Heart right ventricle (tissue), 16 donors: ENCODE measurements around the gene FAM25C. TPM values are rescaled to one million over a fixed set of nuclear protein-coding genes. Genes with fewer than 3 reads are reported as not detected.
A peak's percentile ranks its signal among the peaks of the same experiment; 100 is the strongest.
"Not testable (repeated sequence)": the region's sequence is repeated elsewhere in the genome, so short reads cannot be mapped to it uniquely, and the experiment has no call there.

Source experiments
- ATAC-seq, 8 donors: fragments of 200-7000 bp; cut with Tn5 transposase; one replicate each; pipeline ENCODE4 v1.9.1; 2020; ENCODE audit warnings: mild to moderate bottlenecking in 8 of 8, moderate library complexity in 8 of 8, moderate number of reproducible peaks in 1 of 8
- DNase-seq, 2 donors: peaks; one replicate each; pipeline ENCODE4 v3.0.0-alpha.2; 2020
- H3K27ac ChIP-seq, 10 donors: fragments of 200-600 bp; sonication (generic) in 2 of 10; one replicate each; pipeline versions ENCODE4 v1.5.0 to v1.8.0; 2020 to 2022; ENCODE audit warnings: mild to moderate bottlenecking in 3 of 10
- H3K27me3 ChIP-seq, 7 donors: fragments of 200-600 bp; one replicate each; pipeline ENCODE4 v1.8.0; 2021 to 2022; ENCODE audit warnings: mild to moderate bottlenecking in 2 of 7
- H3K36me3 ChIP-seq, 9 donors: fragments of 200-600 bp; sonication (generic) in 1 of 9; one replicate each; pipeline versions ENCODE4 v1.5.0 to v1.8.0; 2020 to 2022; ENCODE audit warnings: mild to moderate bottlenecking in 2 of 9
- H3K4me1 ChIP-seq, 9 donors: fragments of 200-600 bp; sonication (generic) in 1 of 9; one replicate each; pipeline versions ENCODE4 v1.5.0 to v1.8.0; 2020 to 2022; ENCODE audit warnings: mild to moderate bottlenecking in 4 of 9
- H3K4me3 ChIP-seq, 10 donors: fragments of 200-600 bp; sonication (generic) in 2 of 10; one replicate each; pipeline versions ENCODE4 v1.5.0 to v1.8.0; 2020 to 2022; ENCODE audit warnings: mild to moderate bottlenecking in 7 of 10, moderate library complexity in 2 of 10
- H3K9me3 ChIP-seq, 11 donors: fragments of 200-600 bp in 10 of 11; sonication (generic) in 2 of 11; one replicate each; pipeline versions ENCODE4 v1.5.0 to v1.8.0; 2013 to 2022; ENCODE audit warnings: mild to moderate bottlenecking in 2 of 11, control low read depth in 1 of 11, moderate library complexity in 1 of 11
- WGBS, 2 donors: extraction: QIAGEN DNeasy Blood & Tissue Kit; methylation state at CpG; one replicate each; pipeline ENCODE4 v1.1.7; 2013; ENCODE audit warnings: inconsistent platforms in 1 of 2; 5-methylcytosine and 5-hydroxymethylcytosine counted together
- intact Hi-C, 10 donors: fragments of 100-400 bp; cut with DNase I; formaldehyde crosslinking; loops; one replicate each; pipeline versions ENCODE4 v1.11.1 to v1.14.2; 2022
- polyA plus RNA-seq, 2 donors: library from polyadenylated mRNA; stranded (reverse); fragments of 200-250 nt; gene quantifications; one replicate each; pipeline ENCODE4 v1.2.3, GENCODE V29; 2013
- total RNA-seq, 10 donors: library from RNA; stranded (reverse); fragmentation: NEBNext Ultra II Directional in 3 of 10; extraction: Animal tissue kit (Norgen Biotek cat#: 25700) in 3 of 10; gene quantifications; one replicate each; pipeline versions ENCODE4 v1.2.1 to v1.2.4, GENCODE V29; 2021 to 2023
- TF ChIP-seq, protein P1 (sequence below), 9 donors: fragments of 200-600 bp; sonication (generic) in 2 of 9; IDR thresholded peaks; one replicate each; pipeline versions ENCODE4 v1.5.0 to v1.8.0; 2021 to 2022; ENCODE audit warnings: antibody characterized with exemption in 9 of 9, mild to moderate bottlenecking in 5 of 9, moderate library complexity in 1 of 9
- donor health status: Arrhythmogenic right ventricular cardiomyopathy.
- donor health status: ischemic (EF 13 %, LVEDD 7.1; RV severe dilation, severe dysfunction).
- donor health status: healthy with polysubstance abuse.
- donor health status: DM: no; HTN: yes; CAD: no.
- donor health status: DM: no; HTN: no; CAD: no.
- donor health status: ischemic (EF 25% LVEDD 6.9; RV normal size, moderate dysfunction).
- donor health status: ischemic (EF 25% LVEDD 5.7; RV mildly dilated, moderate dysfunction).
- donor health status: healthy.
- donor health status: DM: yes; HTN: yes; CAD: no.
- donor health status: Ischemic cardiomyopathy.
- donor health status: ischemic (EF 35%, LVEDD 5.7; RV mildly dilated, moderate dysfunction).
- donor health status: nonischemic (EF 11% LVEDD 7.7; RV severe dilation, severe dysfunction).
- donor health status: DM: yes; HTN: yes; CAD: no.
- donor health status: PGD.
- donor health status: ischemic (EF 29% LVEDD 5.4; RV normal size, mild dysfunction).
- donor health status: nonischemic (EF 23%, LVEDD 6.1; RV moderate dilation, normal function).

Gene FAM25C
- total and polyA plus RNA-seq, 12 donors: not detected

- DNase-seq, H3K4me3 ChIP-seq, H3K27me3 ChIP-seq, H3K36me3 ChIP-seq, H3K4me1 ChIP-seq, H3K27ac ChIP-seq, H3K9me3 ChIP-seq, intact Hi-C loops: not testable (repeated sequence)
- 5 to 17% methylated on average over 8 to 16 of the region's 49 CpGs for WGBS, 2 donors
- ATAC-seq: peak; percentile 80 to 92 (median 90)
- TF ChIP-seq, protein P1, sequence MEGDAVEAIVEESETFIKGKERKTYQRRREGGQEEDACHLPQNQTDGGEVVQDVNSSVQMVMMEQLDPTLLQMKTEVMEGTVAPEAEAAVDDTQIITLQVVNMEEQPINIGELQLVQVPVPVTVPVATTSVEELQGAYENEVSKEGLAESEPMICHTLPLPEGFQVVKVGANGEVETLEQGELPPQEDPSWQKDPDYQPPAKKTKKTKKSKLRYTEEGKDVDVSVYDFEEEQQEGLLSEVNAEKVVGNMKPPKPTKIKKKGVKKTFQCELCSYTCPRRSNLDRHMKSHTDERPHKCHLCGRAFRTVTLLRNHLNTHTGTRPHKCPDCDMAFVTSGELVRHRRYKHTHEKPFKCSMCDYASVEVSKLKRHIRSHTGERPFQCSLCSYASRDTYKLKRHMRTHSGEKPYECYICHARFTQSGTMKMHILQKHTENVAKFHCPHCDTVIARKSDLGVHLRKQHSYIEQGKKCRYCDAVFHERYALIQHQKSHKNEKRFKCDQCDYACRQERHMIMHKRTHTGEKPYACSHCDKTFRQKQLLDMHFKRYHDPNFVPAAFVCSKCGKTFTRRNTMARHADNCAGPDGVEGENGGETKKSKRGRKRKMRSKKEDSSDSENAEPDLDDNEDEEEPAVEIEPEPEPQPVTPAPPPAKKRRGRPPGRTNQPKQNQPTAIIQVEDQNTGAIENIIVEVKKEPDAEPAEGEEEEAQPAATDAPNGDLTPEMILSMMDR (IDR thresholded peaks at IDR 0.05): peak in 3 of 9 donors; percentile 7 to 24 (median 23)
Measured at GRCh38 chr10:47986413-47987230, 13.0 kb downstream of the FAM25C start.

DNA sequence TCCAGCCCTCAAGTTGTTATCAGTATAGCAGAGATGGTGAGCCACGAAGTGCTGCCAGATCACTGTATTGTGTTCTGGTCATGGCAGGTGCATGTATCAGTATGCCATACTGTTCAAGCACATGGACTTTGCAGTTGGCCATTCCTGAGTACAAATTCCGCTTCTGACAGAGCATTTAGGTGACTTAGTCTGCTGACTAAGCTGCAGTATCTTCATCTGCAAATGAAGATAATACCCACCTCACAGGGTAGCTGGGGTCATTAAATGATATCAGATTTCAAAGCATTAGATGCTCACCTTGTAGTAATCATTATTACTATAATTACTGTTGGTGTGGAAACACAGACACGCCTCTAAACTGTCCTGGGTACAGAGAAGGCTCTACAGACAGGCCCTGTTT is 24.2 kb downstream of the FAM25C start:
- WGBS, 2 donors: 69 to 85% methylated on average over 2 of the region's 3 CpGs
- DNase-seq, H3K27ac ChIP-seq, intact Hi-C loops, H3K27me3 ChIP-seq, ATAC-seq, H3K36me3 ChIP-seq, H3K9me3 ChIP-seq, H3K4me3 ChIP-seq, H3K4me1 ChIP-seq: not testable (repeated sequence)

DNA sequence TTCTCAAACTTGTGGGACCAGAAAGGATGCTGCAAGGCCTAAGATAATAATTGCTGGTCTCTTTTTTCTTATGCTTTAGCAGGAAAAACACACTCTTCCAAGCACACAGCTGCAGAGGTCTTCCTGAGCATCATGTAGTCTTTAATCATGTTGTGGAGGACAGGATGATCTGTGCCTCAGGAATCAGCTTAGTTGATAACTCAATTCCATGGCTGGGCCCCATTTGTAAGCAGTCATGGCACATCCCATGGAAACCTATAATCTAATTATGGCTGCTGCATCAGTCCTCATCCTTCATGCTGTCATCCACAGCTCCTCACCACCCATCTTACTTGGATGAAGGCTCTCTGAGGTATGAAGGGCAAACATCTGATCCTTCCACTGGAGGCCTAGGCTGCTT is 26.5 kb downstream of the FAM25C start:
- intact Hi-C loops: not testable (repeated sequence)

GRCh38 chr10:47972077-47972476 is 27.5 kb downstream of the FAM25C start:
- WGBS, 2 donors: no CpG with 5 or more reads among the region's 2 CpGs
- DNase-seq, H3K9me3 ChIP-seq, H3K27me3 ChIP-seq, H3K4me1 ChIP-seq, H3K27ac ChIP-seq, ATAC-seq, H3K4me3 ChIP-seq, H3K36me3 ChIP-seq, intact Hi-C loops: not testable (repeated sequence)

More for the DNA sequence above, 26.5 kb downstream of the FAM25C start:
- DNase-seq, H3K36me3 ChIP-seq, ATAC-seq, H3K4me3 ChIP-seq, H3K27ac ChIP-seq, H3K27me3 ChIP-seq, H3K9me3 ChIP-seq, H3K4me1 ChIP-seq: not testable (repeated sequence)

DNA sequence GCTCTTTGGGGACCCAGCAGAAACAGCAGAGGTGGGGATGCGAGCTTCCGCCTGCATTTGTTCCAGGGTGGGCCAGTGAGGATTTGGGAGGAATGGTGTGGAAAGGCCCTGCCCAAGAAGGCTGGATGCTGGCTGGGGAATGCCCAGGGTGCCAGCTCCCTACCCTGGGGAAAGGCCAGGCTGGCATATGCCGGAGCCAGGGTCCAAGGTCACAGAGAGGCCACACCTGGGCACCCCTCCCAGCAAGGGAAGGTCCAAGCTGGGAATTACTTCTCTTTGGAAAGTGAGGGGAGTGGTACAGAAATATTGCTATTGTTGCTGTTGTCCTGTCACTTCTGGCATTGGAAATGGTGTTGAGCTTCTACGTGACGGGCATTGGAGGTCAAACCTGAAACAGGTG is 28.0 kb downstream of the FAM25C start:
- H3K27ac ChIP-seq, H3K36me3 ChIP-seq, H3K4me1 ChIP-seq, H3K9me3 ChIP-seq, H3K4me3 ChIP-seq, intact Hi-C loops, DNase-seq, ATAC-seq, H3K27me3 ChIP-seq: not testable (repeated sequence)
- no CpG with 5 or more reads among the region's 5 CpGs for WGBS, 2 donors

GRCh38 chr10:47970047-47970446 is 29.5 kb downstream of the FAM25C start:
- H3K4me3 ChIP-seq, H3K27me3 ChIP-seq, DNase-seq, intact Hi-C loops, H3K27ac ChIP-seq, H3K36me3 ChIP-seq, H3K4me1 ChIP-seq, H3K9me3 ChIP-seq, ATAC-seq: not testable (repeated sequence)
- 76 to 87% methylated on average over 3 of the region's 3 CpGs for WGBS, 2 donors

- H3K36me3 ChIP-seq, DNase-seq, H3K4me3 ChIP-seq, H3K9me3 ChIP-seq, H3K27ac ChIP-seq, intact Hi-C loops, H3K4me1 ChIP-seq, H3K27me3 ChIP-seq, ATAC-seq: not testable (repeated sequence)
- 78 to 79% methylated on average over 4 to 5 of the region's 6 CpGs for WGBS, 2 donors
Measured at GRCh38 chr10:47968988-47969387, 30.6 kb downstream of the FAM25C start.

DNA sequence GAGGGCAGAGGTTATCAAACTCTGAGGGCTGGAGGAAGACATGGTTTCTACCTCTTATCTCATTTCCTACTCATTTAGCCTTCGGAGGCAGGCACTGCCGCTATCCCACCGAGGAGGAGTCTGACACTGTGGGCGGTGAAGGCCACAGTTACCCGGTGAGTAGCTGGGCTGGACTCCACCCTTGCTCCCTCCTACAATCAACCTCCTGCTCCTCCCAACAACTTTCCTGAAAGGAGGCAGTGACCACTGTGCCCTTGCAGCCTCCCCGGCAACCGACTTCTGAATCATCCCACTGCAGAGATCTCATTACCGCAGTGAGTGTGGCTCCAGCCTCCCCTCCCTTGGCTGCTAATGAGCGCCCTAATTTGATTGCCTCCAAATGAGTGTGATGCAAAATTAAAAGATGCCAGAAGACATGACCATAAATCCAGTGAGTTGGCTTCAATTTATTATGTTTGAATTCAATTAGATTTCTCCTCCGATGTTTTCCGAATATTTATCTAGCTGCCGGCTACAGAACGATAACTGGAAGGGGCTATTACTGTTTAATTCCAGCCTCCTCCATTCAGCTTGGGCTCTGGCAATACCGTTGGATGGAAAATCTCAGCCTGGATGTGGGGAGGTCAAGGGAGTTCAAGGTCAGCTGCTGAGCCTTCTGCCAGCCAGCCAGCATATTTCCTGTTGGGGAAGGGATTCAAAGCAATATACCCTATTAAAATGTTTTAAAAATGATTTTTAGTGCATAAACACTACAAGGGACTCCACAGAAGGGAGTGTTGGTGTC is 35.1 kb downstream of the FAM25C start:
- DNase-seq, H3K27ac ChIP-seq, H3K9me3 ChIP-seq, intact Hi-C loops, H3K36me3 ChIP-seq, H3K4me3 ChIP-seq, H3K4me1 ChIP-seq, H3K27me3 ChIP-seq: not testable (repeated sequence)
- 18 to 41% methylated on average over 5 of the region's 14 CpGs for WGBS, 2 donors
- ATAC-seq: peak; percentile 56 to 75 (median 68)

DNA sequence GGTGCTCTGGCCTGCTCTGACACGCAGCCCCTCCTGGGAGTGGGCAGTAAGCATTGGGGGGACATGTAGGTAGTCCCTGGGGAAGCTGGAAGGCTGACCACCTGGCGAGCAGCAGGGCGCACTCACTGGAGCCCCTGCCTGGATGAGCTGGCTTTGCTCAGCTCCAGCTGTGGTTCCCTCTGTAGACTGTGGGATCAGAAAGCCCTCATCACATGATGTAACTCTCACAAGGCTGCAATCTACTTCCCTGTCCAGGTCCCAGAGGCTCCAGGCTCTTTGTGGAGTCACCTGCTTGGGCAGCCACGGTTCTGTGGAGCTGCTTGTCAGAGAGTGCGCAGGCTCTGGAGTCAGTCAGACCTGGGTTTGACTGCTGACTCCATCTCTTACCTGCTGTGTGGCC is 36.8 kb downstream of the FAM25C start:
- H3K4me3 ChIP-seq, DNase-seq, H3K4me1 ChIP-seq, ATAC-seq, H3K27ac ChIP-seq, H3K27me3 ChIP-seq, H3K9me3 ChIP-seq, H3K36me3 ChIP-seq, intact Hi-C loops: not testable (repeated sequence)
- WGBS, 2 donors: no CpG with 5 or more reads among the region's 5 CpGs

- H3K27me3 ChIP-seq, intact Hi-C loops, H3K36me3 ChIP-seq, H3K27ac ChIP-seq, DNase-seq, H3K4me3 ChIP-seq, ATAC-seq, H3K4me1 ChIP-seq, H3K9me3 ChIP-seq: not testable (repeated sequence)
- no CpG with 5 or more reads among the region's 2 CpGs for WGBS, 2 donors
Measured at GRCh38 chr10:47960699-47961098, 38.9 kb downstream of the FAM25C start.
